ENCODE measurements around the gene MAB21L1. TPM values are rescaled to one million over a fixed set of nuclear protein-coding genes. Genes with fewer than 3 reads are reported as not detected.

The MAB21L1 gene
- polyA plus RNA-seq, 2 of the 4 experiments (the other 2 are of a cell fraction): not detected

GRCh38 chr13:35475212-35475959 is 1.1 kb downstream of the MAB21L1 start:
- no peak overlapping the region for H3K4me3 ChIP-seq
- ATAC-seq: no peak
- H3K9me3 ChIP-seq: no peaks in the 10 kb centered on the region
- no peak overlapping the region for H3K4me2 ChIP-seq
- no peak for FAIRE-seq
- POLR2A ChIA-PET: no interaction called here
- 90% methylated on average over 32 of the region's 47 CpGs for WGBS (ENCODE audit: missing lambda C conversion rate)
- DNase-seq (ENCODE audit: low read depth in 1 of 2, low spot score in 1 of 2): no peak
- CTCF ChIA-PET: no interaction called here
- TF ChIP-seq KDM5A (IDR thresholded peaks at IDR 0.05) (no peak), ZC3H11A (IDR thresholded peaks at IDR 0.05) (no peak), RCOR1 (IDR thresholded peaks at IDR 0.05; ENCODE audit: low read depth, low read length) (no peak), HOXB5 (CRISPR knock-in tag; IDR thresholded peaks at IDR 0.05) (no peak), MYC (IDR thresholded peaks at IDR 0.05; ENCODE audit: borderline replicate concordance, low read length) (no peak), EHMT2 (IDR thresholded peaks at IDR 0.05; ENCODE audit: low read depth) (no peak), EHF (CRISPR knock-in tag; IDR thresholded peaks at IDR 0.05) (no peak), ATOH8 (CRISPR knock-in tag; IDR thresholded peaks at IDR 0.05; ENCODE audit: low read depth) (no peak), SREBF2 (IDR thresholded peaks at IDR 0.05) (no peak)
- no peak overlapping the region for H3K27ac ChIP-seq
- H3K4me1 ChIP-seq: no peaks in the 10 kb centered on the region

GRCh38 chr13:35474496-35475211 is 1.8 kb downstream of the MAB21L1 start:
- no peaks in the 10 kb centered on the region for H3K9me3 ChIP-seq
- no peaks in the 10 kb centered on the region for H3K4me1 ChIP-seq
- H3K4me2 ChIP-seq: no peak overlapping the region
- CTCF ChIA-PET: no interaction called here
- no peak for FAIRE-seq
- DNase-seq (ENCODE audit: low read depth in 1 of 2, low spot score in 1 of 2): no peak
- no peak overlapping the region for H3K4me3 ChIP-seq
- H3K27ac ChIP-seq: no peak overlapping the region
- TF ChIP-seq FOSL2 (IDR thresholded peaks at IDR 0.05) (no peak), FOSL2 (CRISPR knock-in tag; IDR thresholded peaks at IDR 0.05) (no peak), ELK1 (IDR thresholded peaks at IDR 0.05; ENCODE audit: low read depth, low read length) (no peak), POLR2A (IDR thresholded peaks at IDR 0.05; ENCODE audit: low read length) (no peak), NPAS2 (CRISPR knock-in tag; IDR thresholded peaks at IDR 0.05; ENCODE audit: borderline replicate concordance) (no peak), JUN (IDR thresholded peaks at IDR 0.05) (no peak), NFE2L2 (conservative IDR thresholded peaks at IDR 0.05; ENCODE audit: low read length) (no peak), NR3C1 (IDR thresholded peaks at IDR 0.05) (no peak), ZNF302 (CRISPR knock-in tag; IDR thresholded peaks at IDR 0.05) (no peak)
- 87% methylated on average over 17 of the region's 17 CpGs for WGBS (ENCODE audit: missing lambda C conversion rate)
- ATAC-seq: no peak
- POLR2A ChIA-PET: no interaction called here

- H3K27ac ChIP-seq: no peak overlapping the region
- WGBS (ENCODE audit: missing lambda C conversion rate): 59% methylated on average over 2 of the region's 2 CpGs
- no peak for FAIRE-seq
- ChIA-PET CTCF (no interaction called here), POLR2A (no interaction called here)
- H3K4me1 ChIP-seq: no peaks in the 10 kb centered on the region
- no peak for ATAC-seq
- H3K4me2 ChIP-seq: no peak overlapping the region
- H3K4me3 ChIP-seq: no peak overlapping the region
- no peak for DNase-seq (ENCODE audit: low read depth in 1 of 2, low spot score in 1 of 2)
- H3K9me3 ChIP-seq: no peaks in the 10 kb centered on the region
- TF ChIP-seq EHMT2 (IDR thresholded peaks at IDR 0.05; ENCODE audit: low read depth) (no peak), E2F6 (IDR thresholded peaks at IDR 0.05; ENCODE audit: borderline replicate concordance, low read depth) (no peak), USF2 (IDR thresholded peaks at IDR 0.05) (no peak), HMGXB4 (CRISPR knock-in tag; IDR thresholded peaks at IDR 0.05; ENCODE audit: borderline replicate concordance) (no peak), SREBF2 (IDR thresholded peaks at IDR 0.05) (no peak), RAD21 (conservative IDR thresholded peaks at IDR 0.05 in 1 of 2, IDR thresholded peaks at IDR 0.05 in 1 of 2) (no peak), HES2 (IDR thresholded peaks at IDR 0.05) (no peak), HOXB13 (CRISPR knock-in tag; IDR thresholded peaks at IDR 0.05; ENCODE audit: low read depth) (no peak), CHD2 (IDR thresholded peaks at IDR 0.05; ENCODE audit: low read length, partially characterized antibody) (no peak), ATOH8 (CRISPR knock-in tag; IDR thresholded peaks at IDR 0.05; ENCODE audit: low read depth) (no peak), POLR2AphosphoS2 (conservative IDR thresholded peaks at IDR 0.05; ENCODE audit: low read length) (no peak), JUN (IDR thresholded peaks at IDR 0.05) (no peak), BHLHE40 (IDR thresholded peaks at IDR 0.05; ENCODE audit: low read depth, low read length) (no peak), HDAC2 (IDR thresholded peaks at IDR 0.05) (no peak)
Observed at GRCh38 chr13:35473802-35474201, 2.7 kb downstream of the MAB21L1 start.
